ENCODE data around the gene NFKBIA. TPM values are rescaled to one million over a fixed set of nuclear protein-coding genes. Genes with fewer than 3 reads are reported as not detected.
"Not testable (repeated sequence)": the region's sequence is repeated elsewhere in the genome, so short reads cannot be mapped to it uniquely, and the experiment has no call there.

Gene NFKBIA
- total RNA-seq, 2 experiments from 2014 or later: 390 to 393 TPM

- no peaks in the 10 kb centered on the region for H3K27me3 Mint-ChIP-seq
- intact Hi-C loops (cut with micrococcal nuclease): no loop called here
- H3K36me3 Mint-ChIP-seq: no peaks in the 10 kb centered on the region
- no peak overlapping the region for H3K4me3 Mint-ChIP-seq
- ChIA-PET POLR2A (no interaction called here), CTCF (no interaction called here)
- no peak for DNase-seq
- H3K27ac Mint-ChIP-seq: no peak overlapping the region
- peaks cover 4% of the 10 kb centered on the region for H3K4me1 Mint-ChIP-seq (ENCODE audit: low read depth)
- H3K9me3 Mint-ChIP-seq: no peaks in the 10 kb centered on the region
These were observed 15.3 kb downstream of the NFKBIA start for GRCh38 chr14:35389315-35389667.

- ChIA-PET CTCF (no interaction called here), POLR2A (no interaction called here)
- DNase-seq: no peak
- intact Hi-C loops (cut with micrococcal nuclease): no loop called here
- H3K27me3 Mint-ChIP-seq: no peaks in the 10 kb centered on the region
- no peaks in the 10 kb centered on the region for H3K36me3 Mint-ChIP-seq
- peaks cover 4% of the 10 kb centered on the region for H3K4me1 Mint-ChIP-seq (ENCODE audit: low read depth)
- no peak overlapping the region for H3K4me3 Mint-ChIP-seq
- H3K27ac Mint-ChIP-seq: no peak overlapping the region
- H3K9me3 Mint-ChIP-seq: no peaks in the 10 kb centered on the region
These were observed 15.8 kb downstream of the NFKBIA start for GRCh38 chr14:35388656-35389314.

GRCh38 chr14:35387713-35388579 lies 16.6 kb downstream of the NFKBIA start:
- Mint-ChIP-seq H3K4me1 (ENCODE audit: low read depth) (peaks cover 1% of the 10 kb centered on the region), H3K27ac (no peak overlapping the region), H3K4me3 (no peak overlapping the region), H3K9me3 (no peaks in the 10 kb centered on the region), H3K27me3 (no peaks in the 10 kb centered on the region), H3K36me3 (no peaks in the 10 kb centered on the region)
- intact Hi-C loops (cut with micrococcal nuclease): no loop called here
- ChIA-PET POLR2A (no interaction called here), CTCF (no interaction called here)
- DNase-seq: no peak

- no peaks in the 10 kb centered on the region for H3K27me3 Mint-ChIP-seq
- ChIA-PET CTCF (no interaction called here), POLR2A (no interaction called here)
- no peaks in the 10 kb centered on the region for H3K4me1 Mint-ChIP-seq (ENCODE audit: low read depth)
- H3K9me3 Mint-ChIP-seq: no peaks in the 10 kb centered on the region
- no peak overlapping the region for H3K4me3 Mint-ChIP-seq
- H3K36me3 Mint-ChIP-seq: no peaks in the 10 kb centered on the region
- intact Hi-C loops (cut with micrococcal nuclease): no loop called here
- no peak for DNase-seq
- no peak overlapping the region for H3K27ac Mint-ChIP-seq
These were observed 17.3 kb downstream of the NFKBIA start for GRCh38 chr14:35387219-35387618.

- intact Hi-C loops (cut with micrococcal nuclease): no loop called here
- no peak overlapping the region for H3K27ac Mint-ChIP-seq
- no peaks in the 10 kb centered on the region for H3K27me3 Mint-ChIP-seq
- ChIA-PET POLR2A (no interaction called here), CTCF (no interaction called here)
- no peaks in the 10 kb centered on the region for H3K9me3 Mint-ChIP-seq
- DNase-seq: no peak
- no peak overlapping the region for H3K4me3 Mint-ChIP-seq
- H3K36me3 Mint-ChIP-seq: no peaks in the 10 kb centered on the region
- H3K4me1 Mint-ChIP-seq (ENCODE audit: low read depth): no peaks in the 10 kb centered on the region
These were observed 17.9 kb downstream of the NFKBIA start for GRCh38 chr14:35386673-35387125.

GRCh38 chr14:35385042-35385839 lies 19.3 kb downstream of the NFKBIA start:
- POLR2A ChIA-PET: interaction anchor here (0.6 to 1.5 kb wide), 2 partner anchors 19 to 679 kb away, joined by 3 to 4 read pairs; partner anchors contain the start of gene NFKBIA

GRCh38 chr14:35384455-35385041 lies 20.0 kb downstream of the NFKBIA start:
- intact Hi-C loops (cut with micrococcal nuclease): no loop called here
- Mint-ChIP-seq H3K36me3 (no peaks in the 10 kb centered on the region), H3K4me3 (no peak overlapping the region), H3K9me3 (no peaks in the 10 kb centered on the region), H3K4me1 (ENCODE audit: low read depth) (no peaks in the 10 kb centered on the region), H3K27ac (no peak overlapping the region), H3K27me3 (no peaks in the 10 kb centered on the region)
- no peak for DNase-seq
- POLR2A ChIA-PET: interaction anchor here (0.6 to 1.5 kb wide), 2 partner anchors 20 to 678 kb away, joined by 3 to 4 read pairs; partner anchors contain the start of gene NFKBIA
- CTCF ChIA-PET: no interaction called here

More at GRCh38 chr14:35385042-35385839, 19.3 kb downstream of the NFKBIA start:
- Mint-ChIP-seq H3K4me1 (ENCODE audit: low read depth) (no peaks in the 10 kb centered on the region), H3K27ac (no peak overlapping the region), H3K9me3 (no peaks in the 10 kb centered on the region), H3K36me3 (no peaks in the 10 kb centered on the region), H3K27me3 (no peaks in the 10 kb centered on the region), H3K4me3 (no peak overlapping the region)
- intact Hi-C loops (cut with micrococcal nuclease): no loop called here
- CTCF ChIA-PET: no interaction called here
- no peak for DNase-seq

- CTCF ChIA-PET: no interaction called here
- Mint-ChIP-seq H3K36me3 (no peaks in the 10 kb centered on the region), H3K4me3 (no peak overlapping the region), H3K9me3 (no peaks in the 10 kb centered on the region), H3K4me1 (ENCODE audit: low read depth) (no peaks in the 10 kb centered on the region), H3K27me3 (no peaks in the 10 kb centered on the region), H3K27ac (no peak overlapping the region)
- DNase-seq: no peak
- intact Hi-C loops (cut with micrococcal nuclease): no loop called here
- POLR2A ChIA-PET: no interaction called here
These were observed 20.7 kb downstream of the NFKBIA start for GRCh38 chr14:35383569-35384454.

GRCh38 chr14:35380794-35381193 lies 23.8 kb downstream of the NFKBIA start:
- ChIA-PET POLR2A (no interaction called here), CTCF (no interaction called here)
- Mint-ChIP-seq H3K27me3 (no peaks in the 10 kb centered on the region), H3K9me3 (no peaks in the 10 kb centered on the region), H3K4me3 (no peak overlapping the region), H3K27ac (no peak overlapping the region), H3K4me1 (ENCODE audit: low read depth) (peaks cover 2% of the 10 kb centered on the region), H3K36me3 (no peaks in the 10 kb centered on the region)
- intact Hi-C loops (cut with micrococcal nuclease): no loop called here
- no peak for DNase-seq

- CTCF ChIA-PET; intact Hi-C loops (cut with micrococcal nuclease); H3K27ac Mint-ChIP-seq; DNase-seq; H3K36me3 Mint-ChIP-seq; H3K4me1 Mint-ChIP-seq (ENCODE audit: low read depth); H3K9me3 Mint-ChIP-seq; H3K4me3 Mint-ChIP-seq; H3K27me3 Mint-ChIP-seq; POLR2A ChIA-PET: not testable (repeated sequence)
These were observed 25.2 kb downstream of the NFKBIA start for GRCh38 chr14:35379234-35379933.
